Measurements from ENCODE around the gene ITGB6. TPM values are rescaled to one million over a fixed set of nuclear protein-coding genes. Genes with fewer than 3 reads are reported as not detected.

Gene ITGB6
- total and polyA plus RNA-seq, 7 donors: 2.1 to 24.3 (median 4.8) TPM

GRCh38 chr2:160232905-160233475, 32.9 kb upstream of the ITGB6 start:
- TF ChIP-seq, protein P1, sequence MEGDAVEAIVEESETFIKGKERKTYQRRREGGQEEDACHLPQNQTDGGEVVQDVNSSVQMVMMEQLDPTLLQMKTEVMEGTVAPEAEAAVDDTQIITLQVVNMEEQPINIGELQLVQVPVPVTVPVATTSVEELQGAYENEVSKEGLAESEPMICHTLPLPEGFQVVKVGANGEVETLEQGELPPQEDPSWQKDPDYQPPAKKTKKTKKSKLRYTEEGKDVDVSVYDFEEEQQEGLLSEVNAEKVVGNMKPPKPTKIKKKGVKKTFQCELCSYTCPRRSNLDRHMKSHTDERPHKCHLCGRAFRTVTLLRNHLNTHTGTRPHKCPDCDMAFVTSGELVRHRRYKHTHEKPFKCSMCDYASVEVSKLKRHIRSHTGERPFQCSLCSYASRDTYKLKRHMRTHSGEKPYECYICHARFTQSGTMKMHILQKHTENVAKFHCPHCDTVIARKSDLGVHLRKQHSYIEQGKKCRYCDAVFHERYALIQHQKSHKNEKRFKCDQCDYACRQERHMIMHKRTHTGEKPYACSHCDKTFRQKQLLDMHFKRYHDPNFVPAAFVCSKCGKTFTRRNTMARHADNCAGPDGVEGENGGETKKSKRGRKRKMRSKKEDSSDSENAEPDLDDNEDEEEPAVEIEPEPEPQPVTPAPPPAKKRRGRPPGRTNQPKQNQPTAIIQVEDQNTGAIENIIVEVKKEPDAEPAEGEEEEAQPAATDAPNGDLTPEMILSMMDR (IDR thresholded peaks at IDR 0.05): no peak
- 74 to 78% (median 78%) methylated on average over 3 of the region's 3 CpGs for WGBS, 3 donors

GRCh38 chr2:160229591-160229990, 29.5 kb upstream of the ITGB6 start:
- no peak overlapping the region for H3K4me3 ChIP-seq
- intact Hi-C loops (cut with DNase I): no loop called here
- H3K27ac ChIP-seq: peak overlapping the region; percentile 90
- ATAC-seq: no peak
- peaks cover 59% of the 10 kb centered on the region for H3K4me1 ChIP-seq
- DNase-seq: no peak
- TF ChIP-seq, protein P1 (IDR thresholded peaks at IDR 0.05): no peak
- H3K9me3 ChIP-seq: no peaks in the 10 kb centered on the region
- peaks cover 0 to 4% of the 10 kb centered on the region in 2 donors for H3K36me3 ChIP-seq (ENCODE audit: insufficient read depth in 1 of 2, low read depth in 1 of 2)
- WGBS, 3 donors: 92 to 94% (median 93%) methylated on average over 1 of the region's 1 CpG
- H3K27me3 ChIP-seq (ENCODE audit: insufficient read depth in 3 of 3, low read length in 2 of 3): peaks cover 0 to 3% (median 0%) of the 10 kb centered on the region in 3 donors

More at GRCh38 chr2:160232905-160233475, 32.9 kb upstream of the ITGB6 start:
- Histone ChIP-seq H3K27ac (peak overlapping the region; percentile 90), H3K36me3 (ENCODE audit: insufficient read depth in 1 of 2, low read depth in 1 of 2) (peaks cover 0 to 4% of the 10 kb centered on the region in 2 donors), H3K9me3 (no peaks in the 10 kb centered on the region), H3K4me3 (no peak overlapping the region), H3K27me3 (ENCODE audit: insufficient read depth in 3 of 3, low read length in 2 of 3) (peaks cover 0 to 3% (median 0%) of the 10 kb centered on the region in 3 donors), H3K4me1 (peaks cover 44% of the 10 kb centered on the region)
- ATAC-seq (no peak), DNase-seq (no peak)
- intact Hi-C loops (cut with DNase I): no loop called here

- intact Hi-C loops (cut with DNase I): no loop called here
- DNase-seq: no peak
- Histone ChIP-seq H3K27ac (peak overlapping the region; percentile 90), H3K4me3 (no peak overlapping the region), H3K9me3 (no peaks in the 10 kb centered on the region), H3K36me3 (ENCODE audit: insufficient read depth in 1 of 2, low read depth in 1 of 2) (peaks cover 0 to 2% of the 10 kb centered on the region in 2 donors), H3K27me3 (ENCODE audit: insufficient read depth in 3 of 3, low read length in 2 of 3) (peaks cover 0 to 3% (median 0%) of the 10 kb centered on the region in 3 donors), H3K4me1 (peaks cover 71% of the 10 kb centered on the region)
- no peak for ATAC-seq
- TF ChIP-seq, protein P1 (IDR thresholded peaks at IDR 0.05): no peak
- 38 to 48% (median 44%) methylated on average over 5 of the region's 5 CpGs for WGBS, 3 donors
Measured at GRCh38 chr2:160228141-160228917, 28.3 kb upstream of the ITGB6 start.

DNA sequence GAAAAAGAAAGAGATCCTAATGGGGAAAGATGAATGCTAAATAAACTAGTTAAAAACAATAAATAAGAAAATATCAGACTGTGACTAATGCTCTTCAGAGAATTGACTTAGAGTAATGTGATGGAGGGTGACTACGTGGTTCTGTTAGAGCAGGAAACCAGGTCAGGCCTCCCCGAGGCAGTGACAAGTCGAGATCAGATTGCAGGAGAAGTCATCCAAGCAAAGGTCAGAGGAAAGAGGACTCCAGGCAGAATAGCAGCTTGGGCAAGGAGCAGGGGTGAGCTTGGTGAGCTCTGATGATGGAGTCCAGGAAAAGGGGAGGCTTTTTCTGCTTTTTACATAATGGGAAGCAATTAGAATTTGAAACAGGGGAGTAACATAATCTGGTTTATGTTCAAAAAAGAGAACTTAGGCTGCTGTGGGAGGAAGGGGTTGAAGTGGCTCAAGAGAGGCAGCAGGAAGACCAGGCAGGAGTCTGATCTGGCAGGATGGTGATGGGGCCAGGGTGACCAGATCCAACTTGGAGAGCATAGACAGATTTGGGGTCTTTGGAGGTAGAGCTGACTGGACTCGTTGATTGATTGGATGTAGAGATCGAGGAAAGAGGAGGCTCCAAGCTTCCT, 27.3 kb upstream of the ITGB6 start:
- Histone ChIP-seq H3K27me3 (ENCODE audit: insufficient read depth in 3 of 3, low read length in 2 of 3) (peaks cover 0 to 3% (median 0%) of the 10 kb centered on the region in 3 donors), H3K4me3 (no peak overlapping the region), H3K9me3 (no peaks in the 10 kb centered on the region), H3K36me3 (ENCODE audit: insufficient read depth in 1 of 2, low read depth in 1 of 2) (no peaks in the 10 kb centered on the region), H3K4me1 (peaks cover 80% of the 10 kb centered on the region), H3K27ac (peak overlapping the region; percentile 90)
- DNase-seq: peak; percentile 41 to 76
- TF ChIP-seq, protein P1 (IDR thresholded peaks at IDR 0.05): no peak
- peak; percentile 89 to 94 (median 91) for ATAC-seq
- intact Hi-C loops (cut with DNase I): no loop called here
- 25 to 46% (median 26%) methylated on average over 5 of the region's 5 CpGs for WGBS, 3 donors

Data from psoas muscle (tissue), 8 donors.